AG04449 (cell line): ENCODE results near the gene PLP2.

Source experiments
- CTCF ChIA-PET: fragments of 350-600 bp; formaldehyde crosslinking; extraction: SDS; loops from one replicate; lab custom pipeline; 2021; ENCODE audit warnings: antibody characterized with exemption; lab: Yijun Ruan, JAX
- POLR2A ChIA-PET: fragments of 400-600, 350-600 bp; formaldehyde crosslinking; extraction: SDS; loops from one replicate; lab custom pipeline; 2020; ENCODE audit warnings: antibody characterized with exemption, inconsistent platforms; lab: Yijun Ruan, JAX
- DNase-seq: peaks from one replicate; pipeline ENCODE4 v3.0.0-alpha.2; 2010; ENCODE audit warnings: low read depth, low spot score
- H3K4me3 ChIP-seq: 2 replicates; pipeline ENCODE4 v1.5.1; 2011; ENCODE audit warnings: low read depth, mild to moderate bottlenecking, control low read depth, low read length
- CTCF ChIP-seq: IDR thresholded peaks from one replicate; pipeline ENCODE4 v1.5.1; 2011; ENCODE audit warnings: mild to moderate bottlenecking, moderate library complexity, low read length, control low read depth, inconsistent platforms; ENCODE audit not compliant: insufficient read depth; ENCODE audit errors: missing control alignments

Gene PLP2

GRCh38 chrX:49210406-49210805 is 38.7 kb downstream of the PLP2 start:
- H3K4me3 ChIP-seq: no peak overlapping the region
- ChIA-PET POLR2A (no interaction called here), CTCF (interaction anchor here (1.1 to 1.7 kb wide), 2 partner anchors 18 kb away, joined by 3 to 7 read pairs; no protein-coding TSS in a partner anchor)
- TF ChIP-seq CTCF: no peak
- DNase-seq: no peak

- CTCF ChIA-PET: interaction anchor here (1.1 to 1.7 kb wide), 3 partner anchors 14 to 19 kb away, joined by 3 to 7 read pairs (median 3); no protein-coding TSS in a partner anchor
- H3K4me3 ChIP-seq: no peak overlapping the region
- POLR2A ChIA-PET: no interaction called here
- DNase-seq: no peak
- TF ChIP-seq CTCF: no peak
Observed at GRCh38 chrX:49211074-49211473, 39.4 kb downstream of the PLP2 start.

GRCh38 chrX:49212209-49212608 is 40.5 kb downstream of the PLP2 start:
- TF ChIP-seq CTCF: no peak
- POLR2A ChIA-PET: no interaction called here
- DNase-seq: no peak
- CTCF ChIA-PET: interaction anchor here (1.1 kb wide), 1 partner anchor 13 kb away, joined by 3 read pairs; no protein-coding TSS in a partner anchor
- no peak overlapping the region for H3K4me3 ChIP-seq

- H3K4me3 ChIP-seq: no peak overlapping the region
- DNase-seq: no peak
- TF ChIP-seq CTCF: no peak
- POLR2A ChIA-PET: no interaction called here
- CTCF ChIA-PET: no interaction called here
Observed at GRCh38 chrX:49212861-49213260, 41.2 kb downstream of the PLP2 start.

- no peak overlapping the region for H3K4me3 ChIP-seq
- ChIA-PET POLR2A (no interaction called here), CTCF (interaction anchor here (1.2 kb wide), 1 partner anchor 21 kb away, joined by 3 read pairs; no protein-coding TSS in a partner anchor)
- DNase-seq: no peak
- no peak for TF ChIP-seq CTCF
Observed at GRCh38 chrX:49214416-49214815, 42.7 kb downstream of the PLP2 start.

- CTCF ChIA-PET: interaction anchor here (1.2 kb wide), 1 partner anchor 22 kb away, joined by 3 read pairs; no protein-coding TSS in a partner anchor
- DNase-seq: no peak
- POLR2A ChIA-PET: no interaction called here
- no peak overlapping the region for H3K4me3 ChIP-seq
- TF ChIP-seq CTCF: no peak
Observed at GRCh38 chrX:49214996-49215526, 43.4 kb downstream of the PLP2 start.
